Mammary epithelial cell (primary cell): Measurements from ENCODE around the gene PLA2G10.

Experiments
- EZH2 ChIP-seq: IDR thresholded peaks from 2 replicates; pipeline ENCODE4 v1.6.1; 2012; ENCODE audit warnings: low read length, inconsistent platforms, borderline replicate concordance
- TF ChIP-seq, protein P1 (sequence below), 2 donors: IDR thresholded peaks in 1 of 2; conservative IDR thresholded peaks in 1 of 2; 2 replicates each; pipeline ENCODE4 v1.5.1; 2011 to 2012; ENCODE audit warnings: inconsistent platforms in 2 of 2, low read length in 2 of 2, mild to moderate bottlenecking in 2 of 2, control low read depth in 1 of 2, low read depth in 1 of 2; ENCODE audit not compliant: insufficient read depth in 1 of 2; ENCODE audit errors: extremely low read depth in 1 of 2

DNA sequence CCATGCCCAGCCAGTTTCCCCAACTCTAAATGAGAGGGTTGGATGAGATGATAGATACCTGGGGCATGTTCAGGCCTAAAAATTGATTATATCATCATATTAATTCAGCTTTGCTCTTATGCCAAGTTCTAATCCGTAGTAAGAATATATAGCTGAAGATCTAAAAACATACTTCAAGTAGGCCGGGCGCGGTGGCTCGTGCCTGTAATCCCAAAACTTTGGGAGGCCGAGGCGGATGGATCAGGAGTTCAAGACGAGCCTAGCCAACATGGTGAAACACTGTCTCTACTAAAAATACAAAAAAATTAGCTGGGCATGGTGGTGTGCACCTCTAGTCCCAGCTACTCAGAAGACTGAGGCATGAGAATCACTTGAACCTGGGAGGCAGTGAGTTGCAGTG lies 12.0 kb downstream of the PLA2G10 start:
- TF ChIP-seq EZH2: no peak
- TF ChIP-seq, protein P1, sequence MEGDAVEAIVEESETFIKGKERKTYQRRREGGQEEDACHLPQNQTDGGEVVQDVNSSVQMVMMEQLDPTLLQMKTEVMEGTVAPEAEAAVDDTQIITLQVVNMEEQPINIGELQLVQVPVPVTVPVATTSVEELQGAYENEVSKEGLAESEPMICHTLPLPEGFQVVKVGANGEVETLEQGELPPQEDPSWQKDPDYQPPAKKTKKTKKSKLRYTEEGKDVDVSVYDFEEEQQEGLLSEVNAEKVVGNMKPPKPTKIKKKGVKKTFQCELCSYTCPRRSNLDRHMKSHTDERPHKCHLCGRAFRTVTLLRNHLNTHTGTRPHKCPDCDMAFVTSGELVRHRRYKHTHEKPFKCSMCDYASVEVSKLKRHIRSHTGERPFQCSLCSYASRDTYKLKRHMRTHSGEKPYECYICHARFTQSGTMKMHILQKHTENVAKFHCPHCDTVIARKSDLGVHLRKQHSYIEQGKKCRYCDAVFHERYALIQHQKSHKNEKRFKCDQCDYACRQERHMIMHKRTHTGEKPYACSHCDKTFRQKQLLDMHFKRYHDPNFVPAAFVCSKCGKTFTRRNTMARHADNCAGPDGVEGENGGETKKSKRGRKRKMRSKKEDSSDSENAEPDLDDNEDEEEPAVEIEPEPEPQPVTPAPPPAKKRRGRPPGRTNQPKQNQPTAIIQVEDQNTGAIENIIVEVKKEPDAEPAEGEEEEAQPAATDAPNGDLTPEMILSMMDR (conservative IDR thresholded peaks at IDR 0.05 in 1 of 2, IDR thresholded peaks at IDR 0.05 in 1 of 2; ENCODE audit: extremely low read depth in 1 of 2, insufficient read depth in 1 of 2, low read depth in 1 of 2, low read length in 2 of 2): no peak
